ENCODE results near the gene GKN1. TPM values are rescaled to one million over a fixed set of nuclear protein-coding genes. Genes with fewer than 3 reads are reported as not detected.

Gene GKN1
- total RNA-seq, 2 experiments from 2014 or later, result not detected

DNA sequence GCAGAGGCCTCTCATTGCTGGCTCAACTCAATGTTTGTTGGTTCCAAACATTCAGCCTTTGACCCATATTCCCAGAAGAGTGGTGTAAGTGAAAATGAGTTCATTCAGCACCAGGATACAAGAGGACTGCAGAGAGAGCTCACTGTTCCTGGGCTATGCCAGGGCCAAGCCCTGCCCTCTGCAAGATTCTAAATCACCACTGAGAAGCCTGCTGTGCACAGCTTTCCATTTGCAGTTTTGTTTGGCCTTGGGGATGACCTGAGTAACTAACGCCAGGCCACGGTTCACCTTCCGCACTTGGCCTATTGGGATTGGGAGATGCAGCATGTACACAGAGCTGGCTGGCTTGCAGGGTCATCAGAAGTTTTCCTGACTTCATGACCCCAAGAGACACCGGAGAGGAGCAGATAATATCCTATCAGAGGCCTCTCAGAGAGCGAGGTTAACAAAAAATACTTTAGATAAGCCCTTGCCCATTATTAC, 12.6 kb downstream of the GKN1 start:
- POLR2A ChIA-PET, result no interaction called here
- no peak for ATAC-seq
- no peaks in the 10 kb centered on the region for H3K9me3 Mint-ChIP-seq
- peaks cover 6% of the 10 kb centered on the region for H3K27me3 Mint-ChIP-seq
- DNase-seq, result no peak
- H3K4me1 Mint-ChIP-seq (ENCODE audit: low read depth), result no peaks in the 10 kb centered on the region
- no peak overlapping the region for H3K4me3 Mint-ChIP-seq
- H3K27ac Mint-ChIP-seq, result no peak overlapping the region
- intact Hi-C loops (cut with micrococcal nuclease), result no loop called here
- TF ChIP-seq, protein P1, sequence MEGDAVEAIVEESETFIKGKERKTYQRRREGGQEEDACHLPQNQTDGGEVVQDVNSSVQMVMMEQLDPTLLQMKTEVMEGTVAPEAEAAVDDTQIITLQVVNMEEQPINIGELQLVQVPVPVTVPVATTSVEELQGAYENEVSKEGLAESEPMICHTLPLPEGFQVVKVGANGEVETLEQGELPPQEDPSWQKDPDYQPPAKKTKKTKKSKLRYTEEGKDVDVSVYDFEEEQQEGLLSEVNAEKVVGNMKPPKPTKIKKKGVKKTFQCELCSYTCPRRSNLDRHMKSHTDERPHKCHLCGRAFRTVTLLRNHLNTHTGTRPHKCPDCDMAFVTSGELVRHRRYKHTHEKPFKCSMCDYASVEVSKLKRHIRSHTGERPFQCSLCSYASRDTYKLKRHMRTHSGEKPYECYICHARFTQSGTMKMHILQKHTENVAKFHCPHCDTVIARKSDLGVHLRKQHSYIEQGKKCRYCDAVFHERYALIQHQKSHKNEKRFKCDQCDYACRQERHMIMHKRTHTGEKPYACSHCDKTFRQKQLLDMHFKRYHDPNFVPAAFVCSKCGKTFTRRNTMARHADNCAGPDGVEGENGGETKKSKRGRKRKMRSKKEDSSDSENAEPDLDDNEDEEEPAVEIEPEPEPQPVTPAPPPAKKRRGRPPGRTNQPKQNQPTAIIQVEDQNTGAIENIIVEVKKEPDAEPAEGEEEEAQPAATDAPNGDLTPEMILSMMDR (IDR thresholded peaks at IDR 0.05), result no peak
- H3K36me3 Mint-ChIP-seq (ENCODE audit: low read depth), result no peaks in the 10 kb centered on the region
- CTCF ChIA-PET, result no interaction called here

DNA sequence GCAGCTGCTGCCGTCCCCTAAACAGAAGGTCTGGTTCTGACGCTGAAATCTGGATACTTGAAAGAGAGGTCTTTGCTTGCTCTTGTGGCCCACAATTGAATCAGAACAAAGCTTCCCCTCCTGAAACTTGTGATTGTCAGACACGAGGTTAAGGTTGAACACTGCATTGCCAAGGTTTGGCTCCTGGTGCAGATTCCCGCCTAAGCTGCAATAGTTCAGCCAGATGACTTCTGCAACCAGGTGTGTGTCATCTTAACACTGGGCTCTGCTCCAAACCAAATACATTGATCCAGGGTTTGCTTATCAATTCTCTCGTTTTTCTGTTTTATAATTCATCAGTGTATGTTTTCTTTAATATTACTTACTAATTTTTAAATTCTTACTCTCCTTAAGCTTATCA, 14.6 kb downstream of the GKN1 start:
- Mint-ChIP-seq H3K27ac (no peak overlapping the region), H3K27me3 (peaks cover 6% of the 10 kb centered on the region), H3K9me3 (no peaks in the 10 kb centered on the region), H3K36me3 (ENCODE audit: low read depth) (no peaks in the 10 kb centered on the region), H3K4me1 (ENCODE audit: low read depth) (no peaks in the 10 kb centered on the region), H3K4me3 (no peak overlapping the region)
- ATAC-seq (no peak), DNase-seq (no peak)
- CTCF ChIA-PET, result no interaction called here
- POLR2A ChIA-PET, result interaction anchor here (0.6 kb wide), 1 partner anchor 452 kb away, joined by 3 read pairs; no protein-coding TSS in a partner anchor
- intact Hi-C loops (cut with micrococcal nuclease), result no loop called here
- TF ChIP-seq, protein P1 (IDR thresholded peaks at IDR 0.05), result no peak

DNA sequence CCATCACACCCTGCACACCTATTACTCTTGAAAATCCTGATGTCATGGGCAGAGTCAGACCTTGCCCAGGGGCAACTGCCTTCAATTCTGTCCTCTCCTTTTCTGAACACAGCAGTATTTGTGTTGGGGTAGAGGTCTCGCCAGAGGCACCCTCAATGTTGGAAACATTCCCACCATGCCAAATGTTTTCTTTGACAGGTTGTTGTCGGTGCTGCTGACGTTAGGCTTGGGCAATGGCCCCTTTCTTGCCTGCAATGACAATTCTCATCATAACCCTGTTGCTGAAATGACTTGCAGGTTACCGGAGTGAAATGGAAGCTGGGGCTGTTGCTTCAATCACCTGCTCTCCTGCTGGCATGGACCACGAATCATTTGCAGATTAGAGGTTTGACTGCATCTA, 17.9 kb downstream of the GKN1 start:
- DNase-seq, result no peak
- no peaks in the 10 kb centered on the region for H3K36me3 Mint-ChIP-seq (ENCODE audit: low read depth)
- H3K4me1 Mint-ChIP-seq (ENCODE audit: low read depth), result no peaks in the 10 kb centered on the region
- ChIA-PET POLR2A (no interaction called here), CTCF (interaction anchor here (1.5 kb wide), 1 partner anchor 20 kb away, joined by 3 read pairs; the partner anchor contains the start of gene ANTXR1)
- no peak for ATAC-seq
- peaks cover 14% of the 10 kb centered on the region for H3K27me3 Mint-ChIP-seq
- no peak overlapping the region for H3K4me3 Mint-ChIP-seq
- intact Hi-C loops (cut with micrococcal nuclease), result no loop called here
- H3K9me3 Mint-ChIP-seq, result no peaks in the 10 kb centered on the region
- TF ChIP-seq, protein P1 (IDR thresholded peaks at IDR 0.05), result no peak
- H3K27ac Mint-ChIP-seq, result no peak overlapping the region

DNA sequence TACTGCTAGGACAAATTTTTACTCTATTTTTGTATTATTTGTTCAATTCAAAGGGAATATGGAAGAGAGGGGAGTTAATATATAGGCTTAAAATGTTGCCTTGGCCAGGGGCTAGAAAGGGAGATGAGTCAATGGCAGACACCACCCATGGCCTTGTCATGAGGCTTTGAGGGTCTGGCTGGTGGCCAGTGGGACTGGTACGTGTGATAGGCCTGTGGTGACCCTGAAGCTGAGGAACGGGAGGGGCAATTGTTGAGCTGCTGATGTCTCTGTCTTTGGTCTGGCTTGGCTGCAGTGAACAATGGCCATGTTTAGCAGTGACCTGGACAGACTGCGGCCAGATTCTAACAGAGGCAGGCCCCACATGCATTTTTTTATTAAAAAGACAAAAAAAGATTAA, 18.5 kb downstream of the GKN1 start:
- CTCF ChIA-PET, result no interaction called here
- Mint-ChIP-seq H3K9me3 (no peaks in the 10 kb centered on the region), H3K36me3 (ENCODE audit: low read depth) (no peaks in the 10 kb centered on the region), H3K27ac (no peak overlapping the region), H3K4me3 (no peak overlapping the region), H3K27me3 (peaks cover 14% of the 10 kb centered on the region), H3K4me1 (ENCODE audit: low read depth) (no peaks in the 10 kb centered on the region)
- DNase-seq (no peak), ATAC-seq (no peak)
- intact Hi-C loops (cut with micrococcal nuclease), result no loop called here
- POLR2A ChIA-PET, result no interaction called here
- TF ChIP-seq, protein P1 (IDR thresholded peaks at IDR 0.05), result no peak

DNA sequence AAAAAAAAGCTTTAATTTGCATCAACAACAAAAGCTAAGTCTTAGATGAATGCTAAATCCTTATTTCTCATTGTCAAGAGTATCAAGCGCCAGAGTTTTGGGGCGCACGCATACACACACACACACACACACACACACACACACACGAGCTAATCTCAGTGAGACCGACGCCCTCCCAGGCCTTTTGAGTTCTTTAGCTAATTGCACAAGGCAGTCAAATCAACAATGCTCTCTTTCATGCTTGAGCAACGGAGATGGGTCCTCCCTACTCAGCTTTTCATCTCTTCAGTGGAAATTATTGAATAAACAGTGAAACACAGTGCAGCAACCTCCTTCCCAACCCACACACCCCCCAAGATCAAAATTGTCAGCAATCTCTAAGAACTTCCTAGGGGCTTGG, 19.2 kb downstream of the GKN1 start:
- Mint-ChIP-seq H3K4me1 (ENCODE audit: low read depth) (no peaks in the 10 kb centered on the region), H3K27me3 (peaks cover 14% of the 10 kb centered on the region), H3K9me3 (no peaks in the 10 kb centered on the region), H3K36me3 (ENCODE audit: low read depth) (no peaks in the 10 kb centered on the region), H3K27ac (no peak overlapping the region), H3K4me3 (no peak overlapping the region)
- intact Hi-C loops (cut with micrococcal nuclease), result no loop called here
- TF ChIP-seq, protein P1 (IDR thresholded peaks at IDR 0.05), result no peak
- no peak for DNase-seq
- ATAC-seq, result no peak
- POLR2A ChIA-PET, result no interaction called here
- CTCF ChIA-PET, result interaction anchor here (0.7 to 0.9 kb wide), 2 partner anchors 19 to 50 kb away, joined by 3 read pairs; partner anchors contain the start of gene ANTXR1
